Activated CD4-positive, alpha-beta T cell treated with anti-CD3 and anti-CD28 coated beads, Interleukin-10, Interleukin-2, amounts not matched to agents 100 ng/mL and 50 ng/mL, durations not matched to agents 16 hours and 8 hours (primary cell): ENCODE results near the gene MYNN.

Source experiments
- DNase-seq: peaks from one replicate; pipeline ENCODE4 v3.0.0-alpha.2; 2020

Gene MYNN

DNA sequence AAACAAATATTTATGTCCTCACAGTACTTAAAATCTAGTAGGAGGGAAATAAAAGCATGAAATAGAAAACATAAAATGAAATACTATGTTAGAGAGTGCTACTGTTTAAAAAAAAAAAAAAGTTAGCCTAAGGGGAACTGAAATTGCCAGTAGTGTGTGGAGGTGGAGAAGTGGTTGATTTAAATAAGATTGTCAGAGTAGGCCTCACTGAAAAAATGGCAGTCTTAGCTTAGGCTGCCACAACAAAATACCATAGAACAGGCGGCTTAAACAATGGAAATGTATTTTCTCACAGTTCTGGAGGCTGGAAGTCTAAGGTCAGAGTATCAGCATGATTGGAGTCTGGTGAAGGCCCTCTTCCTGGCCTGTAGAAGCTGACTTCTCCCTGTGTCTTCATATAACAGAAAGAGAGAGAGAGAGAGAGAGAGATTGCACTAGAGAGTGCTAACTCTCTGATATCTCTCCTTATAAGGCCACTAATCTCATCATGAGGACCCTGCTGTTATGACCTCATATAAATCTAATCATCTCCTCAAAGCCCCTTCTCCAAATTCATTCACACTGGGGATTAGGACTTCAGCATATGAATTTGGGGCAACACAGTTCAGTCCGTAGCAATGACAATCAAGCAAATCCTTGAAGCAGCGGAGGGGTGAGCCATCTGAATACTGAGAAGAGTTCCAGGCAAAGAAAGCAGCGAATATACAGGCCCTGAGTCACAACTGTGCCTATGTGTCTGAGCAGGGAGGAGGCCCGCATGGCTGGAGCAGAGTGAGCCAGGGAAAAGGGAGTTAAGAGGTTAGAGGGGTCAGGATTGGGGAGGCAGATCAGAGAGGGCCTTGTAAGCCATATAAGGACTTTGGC is 63.1 kb downstream of the MYNN start:
- DNase-seq: no peak

DNA sequence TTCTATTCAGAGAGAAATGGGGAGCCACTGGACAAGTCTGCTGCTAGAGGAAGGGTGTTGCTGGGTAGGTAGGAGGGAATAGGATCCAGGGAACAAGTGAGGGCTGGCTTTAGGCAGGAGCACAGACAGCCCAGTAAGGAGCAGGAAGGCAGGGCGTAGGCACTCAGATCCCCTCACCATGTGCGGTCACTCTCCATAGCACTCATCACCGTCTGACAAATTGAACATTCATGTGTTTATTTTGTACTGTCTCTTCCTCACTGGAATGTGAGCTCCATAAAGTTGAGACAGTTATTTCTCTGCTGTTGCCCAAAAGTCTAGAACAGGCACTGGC is 63.7 kb downstream of the MYNN start:
- no peak for DNase-seq

DNA sequence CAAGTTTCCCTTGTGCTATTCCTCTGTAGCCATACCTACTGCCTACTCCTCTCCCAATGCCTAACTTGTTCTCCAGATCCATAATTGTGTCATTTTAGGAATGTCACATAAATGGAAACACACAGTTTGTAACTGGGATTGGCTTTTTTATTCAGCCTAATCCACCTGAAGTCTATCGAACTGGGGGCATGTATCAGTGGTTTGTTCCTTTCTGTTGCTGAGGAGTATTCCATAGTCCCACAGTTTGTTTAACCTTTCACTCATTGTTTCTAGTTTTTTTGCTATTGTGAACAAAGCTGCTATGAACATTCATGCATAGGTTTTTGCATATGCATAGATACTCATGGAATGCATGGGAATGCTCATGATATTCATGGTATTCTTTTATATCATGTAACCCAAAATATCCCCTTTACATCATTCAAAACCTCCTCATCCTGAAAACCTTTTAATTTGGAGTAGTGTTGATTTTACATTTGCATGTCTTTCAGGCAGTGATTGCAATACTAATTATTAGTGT is 65.4 kb downstream of the MYNN start:
- DNase-seq: no peak
